IMR-90 (cell line): ENCODE measurements around the gene YBX2. TPM values are rescaled to one million over a fixed set of nuclear protein-coding genes. Genes with fewer than 3 reads are reported as not detected.

ENCODE experiments used
- ATAC-seq: fragments of 200-7000 bp; cut with Tn5 transposase; 2 replicates; pipeline ENCODE4 v1.9.1; 2020; ENCODE audit warnings: low read depth, mild to moderate bottlenecking, moderate library complexity
- BruUV-seq: library from RNA; stranded (reverse); fragments of 400-500 nt; replicated peaks from 2 replicates; lab custom pipeline; 2021; lab: Mats Ljungman, UMichigan
- CTCF ChIA-PET: fragments of 300-600 bp; formaldehyde crosslinking; extraction: SDS; loops from one replicate; lab custom pipeline; 2021; ENCODE audit warnings: antibody characterized with exemption; lab: Yijun Ruan, JAX
- POLR2A ChIA-PET: fragments of 300-600 bp; sonication (Branson Sonifier 250); formaldehyde crosslinking; loops from one replicate; lab custom pipeline; 2022; ENCODE audit warnings: antibody characterized with exemption; ENCODE audit not compliant: unreplicated experiment; lab: Charles Lee
- DNase-seq: peaks from one replicate; pipeline ENCODE4 v3.0.0; 2013
- H2AFZ ChIP-seq: replicated peaks from 2 replicates; pipeline ENCODE3; 2013; ENCODE audit warnings: low read length, mild to moderate bottlenecking; ENCODE audit not compliant: poor library complexity
- H2AK5ac ChIP-seq: 2 replicates; pipeline ENCODE4 v1.6.1; 2013; ENCODE audit warnings: low read depth, low read length, inconsistent platforms
- H2AK9ac ChIP-seq: replicated peaks from 2 replicates; pipeline ENCODE3; 2013; ENCODE audit warnings: mild to moderate bottlenecking, low read depth, low read length, moderate library complexity; ENCODE audit not compliant: poor library complexity
- H2BK120ac ChIP-seq: 2 replicates; pipeline ENCODE4 v1.6.1; 2013; ENCODE audit warnings: low read depth, low read length, inconsistent platforms
- H2BK15ac ChIP-seq: 3 replicates; pipeline ENCODE4 v1.6.1; 2013; ENCODE audit warnings: low read depth, low read length, inconsistent platforms
- H2BK20ac ChIP-seq: 2 replicates; pipeline ENCODE4 v1.6.1; 2013; ENCODE audit warnings: low read depth, mild to moderate bottlenecking, inconsistent platforms, low read length, moderate library complexity
- H2BK5ac ChIP-seq: 2 replicates; pipeline ENCODE4 v1.6.1; 2013; ENCODE audit warnings: mild to moderate bottlenecking, low read depth, low read length, inconsistent platforms; ENCODE audit not compliant: poor library complexity, severe bottlenecking
- H3K14ac ChIP-seq: replicated peaks from 2 replicates; pipeline ENCODE4 v1.6.1; 2013; ENCODE audit warnings: low read depth, low read length, inconsistent platforms
- H3K18ac ChIP-seq: 2 replicates; pipeline ENCODE4 v1.6.1; 2013; ENCODE audit warnings: low read depth, low read length, control low read depth
- H3K23ac ChIP-seq: 2 replicates; pipeline ENCODE4 v1.6.1; 2013; ENCODE audit warnings: low read depth, low read length, inconsistent platforms
- H3K27ac ChIP-seq: 2 replicates; pipeline ENCODE4 v1.5.1; 2013; ENCODE audit warnings: mild to moderate bottlenecking, control low read depth, low read length; ENCODE audit not compliant: insufficient read depth
- H3K27me3 ChIP-seq: 2 replicates; pipeline ENCODE4 v1.6.1; 2013; ENCODE audit warnings: low read length; ENCODE audit not compliant: control insufficient read depth, insufficient read depth
- H3K36me3 ChIP-seq: 2 replicates; pipeline ENCODE4 v1.6.1; 2013; ENCODE audit warnings: low read length, mixed read lengths; ENCODE audit not compliant: control insufficient read depth, insufficient read depth
- H3K4ac ChIP-seq: 2 replicates; pipeline ENCODE4 v1.6.1; 2013; ENCODE audit warnings: low read depth, low read length, inconsistent platforms
- H3K4me1 ChIP-seq: 2 replicates; pipeline ENCODE4 v1.6.1; 2013; ENCODE audit warnings: low read length, mixed read lengths; ENCODE audit not compliant: control insufficient read depth, insufficient read depth
- H3K4me2 ChIP-seq: 2 replicates; pipeline ENCODE4 v1.6.1; 2013; ENCODE audit warnings: low read depth, mild to moderate bottlenecking, control low read depth, low read length, moderate library complexity
- H3K4me3 ChIP-seq: 2 replicates; pipeline ENCODE4 v1.5.1; 2013; ENCODE audit warnings: low read depth, mild to moderate bottlenecking, control low read depth, low read length, moderate library complexity; ENCODE audit not compliant: insufficient read depth
- H3K56ac ChIP-seq: 2 replicates; pipeline ENCODE4 v1.6.1; 2013; ENCODE audit warnings: low read length, inconsistent platforms; ENCODE audit not compliant: insufficient read depth; ENCODE audit errors: extremely low read depth
- H3K79me1 ChIP-seq, 2 experiments: 2 replicates each; pipeline ENCODE4 v1.6.1; 2013; ENCODE audit warnings: low read length in 2 of 2, inconsistent platforms in 1 of 2, low read depth in 1 of 2
- H3K9ac ChIP-seq: 2 replicates; pipeline ENCODE4 v1.6.1; 2013; ENCODE audit warnings: low read depth, low read length, control low read depth
- H3K9me1 ChIP-seq: 2 replicates; pipeline ENCODE4 v1.6.1; 2013; ENCODE audit warnings: low read length, inconsistent platforms; ENCODE audit not compliant: insufficient read depth
- H3K9me3 ChIP-seq: 2 replicates; pipeline ENCODE4 v1.6.1; 2013; ENCODE audit warnings: low read length; ENCODE audit not compliant: control insufficient read depth, insufficient read depth
- H4K20me1 ChIP-seq: 2 replicates; pipeline ENCODE4 v1.6.1; 2013; ENCODE audit warnings: low read length, inconsistent platforms; ENCODE audit not compliant: insufficient read depth
- H4K5ac ChIP-seq: 2 replicates; pipeline ENCODE4 v1.6.1; 2013; ENCODE audit warnings: mild to moderate bottlenecking, low read depth, low read length, control low read depth
- H4K8ac ChIP-seq, 2 experiments: 2 replicates each; pipeline ENCODE4 v1.6.1; 2013; ENCODE audit warnings: low read depth in 2 of 2, low read length in 2 of 2, control low read depth in 1 of 2, inconsistent platforms in 1 of 2
- H4K91ac ChIP-seq: 2 replicates; pipeline ENCODE4 v1.6.1; 2013; ENCODE audit warnings: low read depth, low read length, inconsistent platforms; ENCODE audit not compliant: insufficient read depth
- BHLHE40 ChIP-seq: fragments of 150-350 bp; IDR thresholded peaks from 2 replicates; pipeline ENCODE4 v1.6.1; 2016; ENCODE audit warnings: mild to moderate bottlenecking, low read depth, low read length
- CEBPB ChIP-seq: IDR thresholded peaks from 2 replicates; pipeline ENCODE4 v1.6.1; 2012; ENCODE audit warnings: low read depth, low read length, improper control_type of control experiment
- ELK1 ChIP-seq: fragments of 150-350 bp; IDR thresholded peaks from 2 replicates; pipeline ENCODE4 v1.6.1; 2016; ENCODE audit warnings: low read depth, mild to moderate bottlenecking, low read length, moderate library complexity, borderline replicate concordance
- FOS ChIP-seq: fragments of 150-350 bp; IDR thresholded peaks from 2 replicates; pipeline ENCODE4 v1.6.1; 2016; ENCODE audit warnings: low read depth, low read length
- MAFK ChIP-seq: IDR thresholded peaks from 2 replicates; pipeline ENCODE4 v1.6.1; 2012; ENCODE audit warnings: low read depth, low read length, improper control_type of control experiment
- MAZ ChIP-seq: IDR thresholded peaks from 2 replicates; pipeline ENCODE4 v1.6.1; 2012; ENCODE audit warnings: low read depth, mild to moderate bottlenecking, low read length, improper control_type of control experiment, moderate library complexity, borderline replicate concordance
- MXI1 ChIP-seq: IDR thresholded peaks from 2 replicates; pipeline ENCODE4 v1.6.1; 2012; ENCODE audit warnings: low read depth, mild to moderate bottlenecking, low read length, moderate library complexity, borderline replicate concordance
- NFE2L2 ChIP-seq: fragments of 150-350 bp; IDR thresholded peaks from 2 replicates; pipeline ENCODE4 v1.6.1; 2016; ENCODE audit warnings: low read depth, mild to moderate bottlenecking, low read length
- POLR2A ChIP-seq: IDR thresholded peaks from 2 replicates; pipeline ENCODE4 v1.6.1; 2012; ENCODE audit warnings: mild to moderate bottlenecking, low read depth, low read length
- RAD21 ChIP-seq: IDR thresholded peaks from 2 replicates; pipeline ENCODE4 v1.6.1; 2012; ENCODE audit warnings: low read length, improper control_type of control experiment
- RCOR1 ChIP-seq: IDR thresholded peaks from 2 replicates; pipeline ENCODE4 v1.6.1; 2012; ENCODE audit warnings: mild to moderate bottlenecking, low read length, improper control_type of control experiment; ENCODE audit not compliant: insufficient replicate concordance
- RFX5 ChIP-seq: IDR thresholded peaks from 2 replicates; pipeline ENCODE4 v1.8.0; 2012; ENCODE audit warnings: low read depth, mild to moderate bottlenecking, low read length, moderate library complexity
- SMC3 ChIP-seq: fragments of 150-350 bp; IDR thresholded peaks from 2 replicates; pipeline ENCODE4 v1.6.1; 2016; ENCODE audit warnings: low read depth, mild to moderate bottlenecking, antibody characterized with exemption, low read length, moderate library complexity
- WGBS, 2 experiments: methylation state at CpG; one replicate each; pipeline versions ENCODE4 v1.1.5 to v1.1.7; 2013; ENCODE audit warnings: missing lambda C conversion rate in 2 of 2; ENCODE audit not compliant: insufficient read length in 1 of 2; ENCODE audit errors: extremely low coverage in 2 of 2; 5-methylcytosine and 5-hydroxymethylcytosine counted together
- dilution Hi-C: fragments of 300-500 bp; cut with HindIII; formaldehyde crosslinking; loops from one replicate; pipeline ENCODE4 v1.14.3; 2018; ENCODE audit warnings: low sequenced_read_pairs; ENCODE audit not compliant: unreplicated experiment
- in situ Hi-C: fragments of 300-500 bp; cut with MboI; formaldehyde crosslinking; loops from 3 replicates; pipeline ENCODE4 v1.14.3; 2019; ENCODE audit warnings: low sequenced_read_pairs, inconsistent platforms, mixed read lengths
- intact Hi-C: fragments of 100-400 bp; cut with micrococcal nuclease; formaldehyde crosslinking; loops from 2 replicates; pipeline ENCODE4 v1.10.0; 2022
- polyA plus RNA-seq, 3 experiments: library from polyadenylated mRNA; depleted of rRNA; stranded (reverse); fragments of >200 nt; gene quantifications; 2 replicates each; pipeline ENCODE4 v1.2.3, GENCODE V29; 2012; ENCODE audit warnings: low replicate concordance in 1 of 3
- total RNA-seq: library from RNA; depleted of rRNA; stranded (reverse); fragments of >200 nt; gene quantifications from 2 replicates; pipeline ENCODE4 v1.2.3, GENCODE V29; 2012
- TF ChIP-seq, protein P1 (sequence below): fragments of 150-350 bp; IDR thresholded peaks from 2 replicates; pipeline ENCODE4 v1.6.1; 2017; ENCODE audit warnings: mild to moderate bottlenecking, antibody characterized with exemption, low read length, low read depth
- TF ChIP-seq, protein P2 (sequence below): conservative IDR thresholded peaks from 2 replicates; pipeline ENCODE4 v1.5.1; 2012; ENCODE audit warnings: mild to moderate bottlenecking, low read depth, low read length, improper control_type of control experiment

Gene YBX2
- total and polyA plus RNA-seq, 2 of the 4 experiments (the other 2 are of a cell fraction): 0.17 TPM; not detected in 1

- no peak overlapping the region for H2BK5ac ChIP-seq
- H2BK20ac ChIP-seq: no peak overlapping the region
- POLR2A ChIA-PET: no interaction called here
- H2AK5ac ChIP-seq: no peak overlapping the region
- TF ChIP-seq MAZ (no peak), ELK1 (no peak), SMC3 (no peak), RFX5 (no peak), FOS (no peak), RCOR1 (no peak), POLR2A (no peak), NFE2L2 (no peak), MAFK (no peak), BHLHE40 (no peak), RAD21 (no peak), MXI1 (no peak), CEBPB (no peak)
- TF ChIP-seq, protein P1, sequence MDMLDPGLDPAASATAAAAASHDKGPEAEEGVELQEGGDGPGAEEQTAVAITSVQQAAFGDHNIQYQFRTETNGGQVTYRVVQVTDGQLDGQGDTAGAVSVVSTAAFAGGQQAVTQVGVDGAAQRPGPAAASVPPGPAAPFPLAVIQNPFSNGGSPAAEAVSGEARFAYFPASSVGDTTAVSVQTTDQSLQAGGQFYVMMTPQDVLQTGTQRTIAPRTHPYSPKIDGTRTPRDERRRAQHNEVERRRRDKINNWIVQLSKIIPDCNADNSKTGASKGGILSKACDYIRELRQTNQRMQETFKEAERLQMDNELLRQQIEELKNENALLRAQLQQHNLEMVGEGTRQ: no peak
- TF ChIP-seq, protein P2, sequence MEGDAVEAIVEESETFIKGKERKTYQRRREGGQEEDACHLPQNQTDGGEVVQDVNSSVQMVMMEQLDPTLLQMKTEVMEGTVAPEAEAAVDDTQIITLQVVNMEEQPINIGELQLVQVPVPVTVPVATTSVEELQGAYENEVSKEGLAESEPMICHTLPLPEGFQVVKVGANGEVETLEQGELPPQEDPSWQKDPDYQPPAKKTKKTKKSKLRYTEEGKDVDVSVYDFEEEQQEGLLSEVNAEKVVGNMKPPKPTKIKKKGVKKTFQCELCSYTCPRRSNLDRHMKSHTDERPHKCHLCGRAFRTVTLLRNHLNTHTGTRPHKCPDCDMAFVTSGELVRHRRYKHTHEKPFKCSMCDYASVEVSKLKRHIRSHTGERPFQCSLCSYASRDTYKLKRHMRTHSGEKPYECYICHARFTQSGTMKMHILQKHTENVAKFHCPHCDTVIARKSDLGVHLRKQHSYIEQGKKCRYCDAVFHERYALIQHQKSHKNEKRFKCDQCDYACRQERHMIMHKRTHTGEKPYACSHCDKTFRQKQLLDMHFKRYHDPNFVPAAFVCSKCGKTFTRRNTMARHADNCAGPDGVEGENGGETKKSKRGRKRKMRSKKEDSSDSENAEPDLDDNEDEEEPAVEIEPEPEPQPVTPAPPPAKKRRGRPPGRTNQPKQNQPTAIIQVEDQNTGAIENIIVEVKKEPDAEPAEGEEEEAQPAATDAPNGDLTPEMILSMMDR: no peak
- no TSS peak for BruUV-seq
- no peak overlapping the region for H3K56ac ChIP-seq
- no peaks in the 10 kb centered on the region for H3K9me3 ChIP-seq
- H2BK120ac ChIP-seq: no peak overlapping the region
- no peaks in the 10 kb centered on the region for H3K79me1 ChIP-seq
- no peak overlapping the region for H2AK9ac ChIP-seq
- H2BK15ac ChIP-seq: no peak overlapping the region
- no peak overlapping the region for H4K91ac ChIP-seq
- no peak overlapping the region for H3K14ac ChIP-seq
- no peak overlapping the region for H3K18ac ChIP-seq
- no peak overlapping the region for H4K5ac ChIP-seq
- H3K27ac ChIP-seq: no peak overlapping the region
- peaks cover 4% of the 10 kb centered on the region for H4K20me1 ChIP-seq
- CTCF ChIA-PET: interaction anchor here (0.6 to 0.7 kb wide), 2 partner anchors 111 to 838 kb away, joined by 4 to 5 read pairs; no protein-coding TSS in a partner anchor
- intact Hi-C loops (no loop called here), in situ Hi-C loops (no loop called here), dilution Hi-C loops (no loop called here)
- no peaks in the 10 kb centered on the region for H3K9me1 ChIP-seq
- DNase-seq (no peak), ATAC-seq (no peak)
- H3K4me1 ChIP-seq: no peaks in the 10 kb centered on the region
- no peak overlapping the region for H3K4me3 ChIP-seq
- no peak overlapping the region for H3K9ac ChIP-seq
- H3K23ac ChIP-seq: no peak overlapping the region
- no peak overlapping the region for H3K4me2 ChIP-seq
- H3K27me3 ChIP-seq: peaks cover 19% of the 10 kb centered on the region
- 87% methylated on average over 3 of the region's 15 CpGs; no CpG with 5 or more reads in 1 of the 2 experiments for WGBS, 2 experiments
- no peak overlapping the region for H4K8ac ChIP-seq
- H3K4ac ChIP-seq: no peak overlapping the region
- H3K36me3 ChIP-seq: no peaks in the 10 kb centered on the region
- H2AFZ ChIP-seq: peak overlapping the region; percentile 3
Measured at GRCh38 chr17:7343250-7343649, 48.8 kb upstream of the YBX2 start.
